Measurements from ENCODE around the gene GNB1L.

Gene GNB1L

GRCh38 chr22:19859861-19860510 is 5.3 kb upstream of the GNB1L start:
- no peak for DNase-seq

DNA sequence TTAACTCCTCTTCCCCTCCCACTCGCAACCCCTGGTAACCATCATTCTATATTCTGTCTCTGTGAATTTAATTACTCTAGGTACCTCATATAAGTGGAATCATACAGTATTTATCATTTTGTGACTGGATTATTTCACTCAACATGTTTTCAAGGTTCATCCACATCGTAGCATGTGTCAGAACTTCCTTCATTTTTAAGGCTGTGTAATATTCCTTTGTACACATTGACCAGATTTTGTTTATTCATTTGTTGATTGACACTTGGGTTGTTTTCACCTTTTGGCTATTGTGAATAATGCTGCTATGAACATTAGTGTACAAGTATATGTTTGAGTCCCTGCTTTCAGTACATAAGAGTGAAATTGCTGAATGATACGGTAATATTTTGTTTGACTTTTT is 2.7 kb upstream of the GNB1L start:
- no peak for DNase-seq

DNA sequence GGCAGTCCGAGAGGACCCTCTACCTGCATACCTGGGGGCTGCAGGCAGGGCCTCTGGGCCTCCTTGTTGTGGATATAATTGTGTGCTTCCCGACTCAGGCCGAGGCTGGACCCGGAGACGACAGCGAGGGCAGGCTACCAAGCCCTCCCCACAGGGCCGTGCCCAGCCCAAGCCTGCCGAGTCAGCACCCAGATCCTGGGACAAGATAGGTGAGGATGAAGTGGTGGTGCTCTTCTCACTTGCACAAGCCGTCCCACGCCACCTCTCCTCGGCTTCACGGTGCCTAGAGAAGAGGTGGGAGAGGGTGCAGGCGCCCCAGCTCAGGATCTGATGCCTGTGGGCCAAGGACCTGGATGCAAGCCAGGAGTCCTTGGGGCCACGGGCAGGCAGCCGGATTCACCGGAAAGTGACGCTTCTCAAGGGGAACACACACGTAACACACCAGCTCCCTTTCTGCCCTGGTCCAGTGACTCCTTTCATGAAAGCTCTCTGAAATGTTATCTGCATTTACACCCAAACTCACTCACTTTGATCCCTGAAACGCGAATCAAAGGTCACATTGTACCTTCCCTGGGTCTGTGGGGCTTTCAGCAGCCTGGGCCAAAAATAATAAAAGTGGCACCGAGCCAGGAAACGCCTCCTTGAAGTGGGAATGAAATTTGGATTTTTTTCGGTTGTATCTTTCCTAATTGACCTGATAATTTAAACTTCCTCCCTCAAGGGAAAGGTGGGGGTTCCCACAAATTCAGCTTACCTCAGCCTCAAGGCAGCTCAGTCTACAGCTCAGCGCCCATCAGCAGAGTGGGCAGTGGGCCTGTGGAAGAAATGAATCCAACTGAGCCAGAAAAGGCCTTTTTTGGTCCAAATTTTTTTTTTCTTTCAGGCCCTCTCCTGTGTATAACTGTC is 1.1 kb upstream of the GNB1L start:
- peak; percentile 56 for DNase-seq

GRCh38 chr22:19853879-19854777 is 546 bp downstream of the GNB1L start:
- DNase-seq, result peak; percentile 53

DNA sequence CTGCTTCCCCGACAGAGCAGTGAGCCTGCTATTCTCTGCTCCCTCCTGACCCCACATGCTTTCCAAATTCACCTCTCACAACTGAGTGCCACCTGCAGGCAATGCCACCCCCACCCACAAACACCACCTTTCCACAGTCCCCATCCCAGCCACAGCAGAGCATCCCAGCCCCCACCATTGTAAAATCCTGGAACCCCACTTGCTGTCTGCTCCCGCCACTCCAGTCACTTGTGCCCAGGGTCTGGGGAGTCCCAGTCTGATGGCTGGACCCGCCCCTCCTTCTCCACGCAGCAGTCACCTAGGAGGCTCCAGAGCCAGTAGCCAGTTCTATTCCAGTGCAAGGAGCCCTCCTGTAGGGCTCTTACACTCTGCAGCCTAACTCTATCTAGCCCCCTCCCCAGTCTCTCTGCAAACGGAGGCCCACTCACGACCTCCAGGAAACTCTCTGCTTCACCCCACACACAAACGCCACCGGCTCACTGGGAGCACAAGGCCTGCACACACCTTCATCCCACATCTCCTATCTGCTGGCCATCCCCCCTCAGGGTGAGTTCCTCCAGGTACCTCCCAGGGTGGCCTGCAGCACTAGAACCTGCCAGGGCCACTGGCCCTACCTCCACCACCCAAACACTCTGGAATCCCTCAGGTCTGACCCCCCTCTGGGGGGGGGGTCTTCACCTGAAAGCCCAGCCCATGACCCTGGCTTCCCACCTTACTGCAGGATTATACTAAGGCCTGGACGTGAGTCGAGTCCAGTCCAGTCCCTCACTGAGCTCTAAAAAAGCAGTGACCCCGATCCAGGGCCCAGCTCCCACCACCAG is 1.4 kb downstream of the GNB1L start:
- DNase-seq, result no peak

GRCh38 chr22:19852177-19852781 is 2.4 kb downstream of the GNB1L start:
- no peak for DNase-seq

GRCh38 chr22:19851291-19852176 is 3.1 kb downstream of the GNB1L start:
- no peak for DNase-seq

DNA sequence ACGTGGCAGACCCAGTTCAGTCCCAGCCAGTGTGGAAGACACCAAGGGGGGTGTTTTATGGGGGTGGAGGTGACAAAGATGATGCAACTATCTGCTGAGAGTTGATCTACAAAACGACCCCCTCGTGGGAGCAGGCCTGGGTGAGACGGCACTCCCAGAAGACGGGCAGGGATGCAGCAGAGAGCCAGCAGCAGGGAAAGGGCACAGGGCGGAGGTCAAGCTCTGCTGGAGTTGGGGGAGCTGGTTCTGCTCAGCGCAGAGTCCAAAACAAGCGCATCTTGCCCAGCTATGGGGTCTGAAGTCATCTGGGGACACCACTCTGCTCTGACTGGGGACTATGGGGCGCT is 3.9 kb downstream of the GNB1L start:
- DNase-seq, result no peak

DNA sequence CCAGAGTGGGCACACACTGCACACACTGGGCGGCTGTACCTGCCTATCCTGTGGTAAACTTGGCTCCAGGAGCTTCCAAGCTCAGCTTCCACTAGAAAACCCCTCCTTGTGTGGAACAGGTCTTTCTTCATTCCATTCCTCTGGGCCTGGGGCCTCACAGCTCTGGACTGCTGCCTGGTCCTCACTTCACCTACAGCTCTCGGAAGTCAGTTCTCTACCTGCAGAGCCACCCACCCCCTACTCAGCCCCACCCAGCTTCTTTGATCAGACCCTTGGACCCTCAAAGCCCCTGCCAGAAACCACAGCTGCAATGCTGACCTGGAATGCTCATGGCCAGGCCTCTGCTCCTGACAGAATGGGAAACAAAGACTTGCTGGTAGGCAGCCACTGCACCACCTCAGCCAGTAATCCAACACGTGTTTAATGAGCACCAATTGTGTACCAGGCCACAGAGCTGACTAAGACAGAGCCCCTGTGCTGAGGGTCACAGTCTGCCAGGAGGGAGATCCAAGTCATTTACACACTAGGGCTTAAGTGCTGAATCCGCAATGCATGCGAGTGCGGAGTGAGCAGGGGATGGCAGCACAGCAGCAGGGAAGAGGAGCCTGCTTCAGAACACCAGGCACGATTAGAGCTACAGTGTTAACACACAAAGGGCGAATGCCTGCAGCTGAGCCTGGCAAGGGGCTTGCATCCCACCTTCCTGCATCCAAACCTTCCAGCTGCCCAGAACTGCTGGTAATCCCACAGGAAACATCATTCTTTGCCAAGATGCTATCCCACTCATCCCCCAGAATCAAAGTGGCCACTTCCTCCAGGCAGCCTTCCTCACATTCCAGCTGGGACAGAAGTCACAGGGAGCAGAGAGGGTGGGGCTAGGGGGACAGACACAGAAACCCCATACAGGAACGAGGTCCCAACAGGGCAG is 4.6 kb downstream of the GNB1L start:
- no peak for DNase-seq

DNA sequence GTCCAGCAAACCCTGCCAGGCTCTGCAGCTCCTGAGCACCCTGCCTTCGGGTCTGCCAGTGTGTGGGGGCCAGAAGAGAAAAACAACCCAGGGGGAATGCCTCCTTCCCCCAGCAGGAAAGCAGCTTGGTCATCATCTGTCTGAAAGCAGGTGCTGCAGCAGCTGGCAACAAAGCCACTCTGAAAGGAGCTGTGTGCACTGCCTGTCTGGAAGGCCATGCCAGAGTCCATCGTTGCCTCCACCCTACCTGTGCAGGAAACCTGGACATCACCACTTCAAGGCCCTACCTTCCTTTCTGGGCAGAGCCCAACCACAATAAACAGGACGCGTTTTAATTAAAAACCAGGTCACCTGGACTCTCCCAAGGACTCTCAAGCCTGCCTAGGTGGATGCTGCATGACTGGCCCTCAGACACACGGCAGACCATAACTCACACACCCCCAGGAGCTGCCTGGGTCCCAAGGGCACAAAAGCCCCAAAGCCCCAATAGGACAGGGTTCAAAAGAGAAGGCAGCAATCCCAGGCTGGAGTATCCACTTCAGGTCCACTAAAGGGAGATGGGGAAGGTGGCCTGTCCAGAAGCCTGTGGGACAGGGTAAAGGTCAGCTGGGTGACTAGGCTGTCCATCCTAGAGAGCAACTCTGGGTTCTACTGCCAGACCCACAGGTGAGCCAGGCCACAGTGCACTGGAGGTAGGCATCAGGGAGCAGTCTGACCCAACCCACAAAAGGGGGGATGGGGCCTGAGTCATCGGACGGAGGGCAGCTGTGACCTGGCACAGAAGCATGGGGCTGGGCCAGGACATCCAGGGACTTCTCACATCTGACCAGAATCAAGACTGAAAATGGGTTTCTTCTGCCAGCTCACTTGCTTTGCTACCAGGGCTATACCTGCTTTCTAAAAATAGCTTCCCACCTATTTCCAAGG is 6.1 kb downstream of the GNB1L start:
- no peak for DNase-seq

- DNase-seq, result no peak
Observed at GRCh38 chr22:19847345-19847632, 7.4 kb downstream of the GNB1L start.

DNA sequence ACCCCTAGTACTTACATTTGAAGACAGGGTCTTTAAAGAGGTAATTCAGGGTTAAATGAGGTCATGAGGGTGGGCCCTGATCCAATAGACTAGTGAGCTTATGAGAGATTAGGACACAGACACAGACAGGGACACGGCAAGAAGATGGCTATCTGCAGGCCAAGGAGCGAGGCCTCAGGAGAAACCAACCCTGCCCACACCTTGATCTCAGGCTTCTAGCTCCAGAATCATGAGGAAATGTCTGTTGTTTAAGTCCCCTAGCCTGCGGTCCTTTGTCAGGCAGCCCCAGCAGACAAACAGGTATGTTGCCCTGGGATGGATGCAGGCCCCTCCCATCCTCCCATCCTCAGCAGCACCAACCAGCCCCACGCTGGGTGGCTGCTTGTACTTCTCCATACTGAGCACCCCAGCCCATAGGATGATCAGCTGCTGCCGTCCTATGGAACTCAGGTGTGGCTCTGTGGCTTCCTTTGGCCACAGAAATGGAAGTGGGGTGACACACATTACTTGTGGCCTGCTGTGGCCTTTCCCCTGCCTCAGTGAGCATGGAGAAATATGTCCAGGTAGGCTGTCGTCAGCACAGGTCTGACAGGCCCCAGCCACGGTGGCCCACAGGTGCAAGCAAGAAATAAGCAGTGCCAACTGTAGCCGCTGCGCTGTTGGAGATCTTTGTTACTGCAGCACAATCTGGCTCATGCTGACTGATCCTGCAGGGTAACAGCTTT is 7.9 kb downstream of the GNB1L start:
- no peak for DNase-seq

- DNase-seq, result no peak
Observed at GRCh38 chr22:19845054-19845722, 9.5 kb downstream of the GNB1L start.

DNA sequence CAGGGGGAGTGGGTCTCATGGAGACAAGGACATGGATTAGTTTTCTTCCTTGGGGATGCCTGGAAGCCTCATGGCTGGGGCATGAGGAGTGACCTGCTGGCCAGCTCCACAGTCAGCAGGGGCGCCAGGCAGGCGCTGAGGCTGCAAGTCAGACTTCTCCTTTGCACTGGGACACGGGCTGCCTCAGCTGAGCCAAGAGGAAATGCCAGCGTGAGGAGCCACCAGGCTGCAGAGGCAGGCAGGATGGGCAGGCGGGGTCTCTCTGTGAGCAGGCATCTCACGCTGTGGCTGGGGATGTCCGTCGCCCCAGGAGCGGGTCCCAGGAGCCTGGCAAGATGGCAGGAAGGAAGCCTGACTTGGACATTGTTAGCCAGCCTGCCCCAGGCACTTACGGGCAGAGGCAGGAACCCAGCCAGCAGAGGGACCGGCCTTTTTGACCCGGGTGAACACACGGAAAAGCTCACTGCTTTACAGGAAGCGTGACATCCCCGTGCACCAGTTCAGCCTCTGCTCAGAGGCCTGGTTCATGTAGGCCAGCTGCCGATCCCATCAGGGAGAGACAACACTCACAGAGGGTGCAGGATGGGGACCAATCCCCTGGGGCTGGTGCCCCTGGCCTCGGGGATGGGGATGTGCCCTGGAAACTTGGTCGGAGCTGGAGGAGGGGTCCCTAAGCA is 10.2 kb downstream of the GNB1L start:
- no peak for DNase-seq

- no peak for DNase-seq
Observed at GRCh38 chr22:19843857-19844376, 10.8 kb downstream of the GNB1L start.

GRCh38 chr22:19843107-19843856 is 11.4 kb downstream of the GNB1L start:
- no peak for DNase-seq

All from SHP77 treated with DMSO at 0.1 percent for 48 hours (cell line).